Fibroblast of the conjunctiva (primary cell): ENCODE data around the gene TMPRSS5.
"Not testable (repeated sequence)": the region's sequence is repeated elsewhere in the genome, so short reads cannot be mapped to it uniquely, and the experiment has no call there.

Source experiments
- DNase-seq: peaks from one replicate; pipeline ENCODE4 v3.0.0-alpha.2; 2010; ENCODE audit warnings: low read depth

Gene TMPRSS5

GRCh38 chr11:113705871-113706655 is at the start of gene TMPRSS5:
Gene TMPRSS5 (minus strand): TSS chr11:113706308. CDS start chr11:113706224, 84 bp downstream.
- no peak for DNase-seq

GRCh38 chr11:113752932-113753331 is 46.8 kb upstream of the TMPRSS5 start:
- no peak for DNase-seq

GRCh38 chr11:113736323-113736722 is 30.2 kb upstream of the TMPRSS5 start:
- no peak for DNase-seq

GRCh38 chr11:113732092-113732491 is 26.0 kb upstream of the TMPRSS5 start:
- DNase-seq = no peak

DNA sequence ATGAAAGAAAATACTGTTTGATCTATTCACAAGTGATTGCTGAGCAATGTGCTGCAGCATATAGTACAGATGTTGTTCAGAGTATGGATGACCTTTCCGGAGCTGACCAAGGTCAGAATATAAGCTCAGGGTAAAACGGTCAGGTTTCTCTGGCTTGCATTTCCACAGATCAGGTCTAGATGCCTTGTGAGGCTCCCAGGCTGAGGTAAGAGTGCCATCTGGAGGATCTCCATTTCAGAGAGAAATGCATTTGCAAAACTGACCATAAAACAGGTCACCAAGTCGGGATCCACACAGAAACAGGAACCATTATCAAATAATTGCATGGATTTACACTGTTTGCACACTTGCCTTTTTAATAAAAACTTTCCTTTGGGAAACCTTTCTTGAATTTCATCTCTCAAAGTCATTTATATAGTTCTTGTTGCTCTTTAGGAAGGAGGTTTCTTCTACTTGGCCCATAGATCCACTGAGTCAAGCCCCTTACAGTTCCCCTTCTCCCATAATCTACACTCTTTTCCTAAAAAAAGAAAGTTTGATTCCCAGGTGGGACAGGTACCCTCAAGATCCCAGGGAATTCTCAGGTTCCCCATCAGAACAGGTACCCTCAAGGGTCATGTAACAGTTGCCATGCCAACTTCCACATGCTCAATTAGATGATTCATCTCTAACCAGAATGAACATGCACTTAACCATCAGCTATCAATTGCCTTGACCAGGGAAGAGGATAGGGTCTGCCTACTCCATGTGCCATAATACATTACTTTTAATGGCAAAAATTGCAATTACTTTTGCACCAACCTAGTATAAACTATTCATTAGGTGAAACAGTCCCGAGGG is 25.0 kb upstream of the TMPRSS5 start:
- peak; percentile 36 for DNase-seq

- no peak for DNase-seq
Observed at GRCh38 chr11:113729456-113729855, 23.3 kb upstream of the TMPRSS5 start.

- no peak for DNase-seq
Observed at GRCh38 chr11:113728814-113729213, 22.7 kb upstream of the TMPRSS5 start.

- no peak for DNase-seq
Observed at GRCh38 chr11:113725913-113726312, 19.8 kb upstream of the TMPRSS5 start.

- DNase-seq = no peak
Observed at GRCh38 chr11:113725407-113725806, 19.3 kb upstream of the TMPRSS5 start.

GRCh38 chr11:113724778-113725177 is 18.7 kb upstream of the TMPRSS5 start:
- DNase-seq = no peak

GRCh38 chr11:113723787-113724186 is 17.7 kb upstream of the TMPRSS5 start:
- DNase-seq = no peak

GRCh38 chr11:113722934-113723333 is 16.8 kb upstream of the TMPRSS5 start:
- DNase-seq = no peak

DNA sequence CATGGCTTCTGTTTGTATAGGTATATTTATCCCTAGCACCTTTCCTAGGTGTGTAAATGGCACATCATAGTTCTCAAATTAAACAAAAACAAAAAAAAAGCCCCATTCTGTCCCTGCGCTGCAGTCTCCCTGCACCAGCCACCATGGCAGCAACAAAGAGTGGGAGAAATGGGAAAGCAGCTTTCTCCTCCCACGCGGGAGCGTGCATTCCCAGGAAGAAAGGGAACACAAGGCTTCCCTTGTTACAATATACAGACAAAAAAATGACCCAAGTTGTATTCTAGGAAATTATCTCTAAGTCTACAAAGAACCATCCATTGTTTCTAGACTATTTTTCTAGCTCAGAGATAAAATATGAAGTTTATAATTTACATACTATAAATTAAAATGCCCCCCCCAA is 16.1 kb upstream of the TMPRSS5 start:
- DNase-seq = no peak

DNA sequence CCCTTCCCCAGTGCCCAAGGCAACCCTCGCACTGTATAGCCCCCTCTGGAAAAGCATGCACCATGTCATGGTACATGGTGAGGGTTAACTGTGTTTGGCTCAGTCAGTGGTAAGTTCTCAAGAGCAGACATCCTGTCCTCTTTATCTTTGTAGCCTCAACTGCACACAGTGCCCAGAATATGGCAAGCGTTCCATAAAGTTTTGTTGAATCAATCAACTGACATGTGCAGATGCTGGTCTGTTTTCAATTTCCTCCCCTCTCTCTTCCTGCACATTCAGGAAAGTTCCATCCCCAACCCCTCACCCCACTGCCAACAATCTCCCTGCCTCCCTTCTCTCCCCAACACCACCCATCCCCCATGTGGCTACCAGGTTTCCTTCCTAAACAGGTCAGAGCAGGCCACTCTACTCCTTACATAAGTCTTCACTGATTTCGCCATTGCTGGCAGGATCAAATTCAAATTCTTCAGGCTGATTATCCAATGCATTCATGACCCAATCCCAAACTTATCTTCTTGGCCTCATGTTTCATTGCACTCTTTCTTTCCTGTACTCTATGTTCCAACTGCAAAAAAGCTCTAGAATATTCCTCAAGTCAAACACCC is 15.5 kb upstream of the TMPRSS5 start:
- DNase-seq = no peak

GRCh38 chr11:113720478-113720877 is 14.4 kb upstream of the TMPRSS5 start:
- not testable (repeated sequence) for DNase-seq

DNA sequence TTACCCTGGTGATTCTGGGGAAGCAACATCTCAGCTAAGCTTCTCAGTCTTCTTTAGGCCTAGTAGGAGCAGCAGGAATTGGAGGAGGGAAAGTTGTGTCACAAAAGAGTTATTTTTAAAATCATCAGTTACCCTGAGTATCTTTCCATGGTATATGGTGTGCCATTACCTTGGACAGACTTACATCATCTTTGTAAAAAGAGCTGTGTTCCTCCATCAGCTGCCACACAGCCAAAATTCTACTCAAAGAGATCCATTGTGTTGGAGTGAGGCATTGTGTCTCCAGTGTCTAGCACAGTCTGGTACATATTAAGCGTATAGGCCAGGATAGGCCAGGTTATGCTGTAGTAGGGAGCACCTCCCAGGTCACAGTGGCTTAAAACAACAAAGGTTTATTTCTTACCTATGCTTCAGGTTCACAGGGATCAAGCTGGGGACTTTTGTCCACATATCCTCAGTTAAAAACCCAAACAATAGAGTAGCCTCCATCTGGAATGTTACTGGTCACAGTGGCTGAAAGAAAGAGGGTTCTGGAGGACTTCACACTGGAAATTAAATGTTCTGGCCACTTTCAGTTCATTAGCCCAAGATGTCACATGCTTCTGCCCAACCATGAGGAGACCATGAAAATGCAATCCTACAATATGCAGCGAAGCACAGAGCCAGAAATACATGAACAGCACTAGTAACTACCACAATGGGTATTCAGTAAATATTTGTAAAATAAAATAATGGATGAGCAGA is 9.9 kb upstream of the TMPRSS5 start:
- no peak for DNase-seq

- DNase-seq = no peak
Observed at GRCh38 chr11:113715273-113715672, 9.2 kb upstream of the TMPRSS5 start.

DNA sequence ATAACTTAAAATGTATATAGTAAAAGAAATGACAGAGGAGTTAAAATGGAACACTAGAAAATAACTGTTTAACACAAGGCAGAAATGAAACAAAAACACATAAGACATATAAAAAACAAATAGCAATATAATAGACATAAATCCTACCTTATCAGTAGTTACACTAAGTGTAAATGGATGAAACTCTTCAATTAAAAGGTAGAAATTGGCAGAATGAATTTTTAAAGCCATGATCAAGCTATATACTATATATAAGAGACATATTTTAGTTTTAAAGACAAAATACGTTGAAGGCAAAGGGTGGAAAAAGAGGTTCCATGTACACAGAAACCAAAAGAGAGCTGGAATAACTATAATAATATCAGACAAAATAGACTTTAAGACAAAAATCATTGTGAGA is 4.9 kb upstream of the TMPRSS5 start:
- no peak for DNase-seq

- DNase-seq = not testable (repeated sequence)
Observed at GRCh38 chr11:113703551-113703950, 2.6 kb downstream of the TMPRSS5 start.

- DNase-seq = no peak
Observed at GRCh38 chr11:113701491-113701890, 4.6 kb downstream of the TMPRSS5 start.

DNA sequence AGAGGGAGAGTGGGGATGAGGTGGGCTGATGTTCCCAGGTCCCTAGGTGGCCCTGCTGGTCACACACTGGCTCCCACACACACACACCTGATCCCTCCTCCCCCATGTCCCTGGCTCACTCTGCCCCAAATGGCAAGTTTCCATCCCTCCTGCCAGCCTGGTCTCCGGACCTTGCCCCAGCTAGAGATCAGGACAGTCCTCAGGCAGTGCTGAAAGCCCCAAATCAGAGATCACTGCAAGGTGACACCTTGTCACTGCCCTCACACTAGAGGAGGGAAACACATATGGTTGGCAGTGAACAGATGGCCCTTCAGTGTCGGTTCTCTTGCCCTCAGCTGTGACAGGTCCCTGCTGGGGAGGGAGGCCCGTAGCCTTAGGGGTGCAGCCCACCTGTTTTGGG is 7.6 kb downstream of the TMPRSS5 start:
- no peak for DNase-seq

- no peak for DNase-seq
Observed at GRCh38 chr11:113697756-113698407, 8.2 kb downstream of the TMPRSS5 start.
